ENCODE results near the gene TMPRSS4.

The TMPRSS4 gene

GRCh38 chr11:118054712-118055640 is 21.9 kb upstream of the TMPRSS4 start:
- Histone ChIP-seq H3K36me3 (ENCODE audit: control insufficient read depth, insufficient read depth, low read length) (no peaks in the 10 kb centered on the region), H3K79me2 (no peaks in the 10 kb centered on the region), H3K4me2 (ENCODE audit: low read length) (no peak overlapping the region), H3K9ac (no peak overlapping the region), H2AFZ (no peak overlapping the region), H3K27me3 (ENCODE audit: control insufficient read depth, insufficient read depth, low read length) (no peaks in the 10 kb centered on the region), H3K27ac (no peak overlapping the region), H3K4me1 (no peaks in the 10 kb centered on the region), H3K9me3 (ENCODE audit: control insufficient read depth, low read length) (no peaks in the 10 kb centered on the region), H3K4me3 (ENCODE audit: low read depth, low read length) (no peak overlapping the region)
- no peak for TF ChIP-seq CTCF (IDR thresholded peaks at IDR 0.05)

- no peak overlapping the region for H3K27ac ChIP-seq
- H3K9me3 ChIP-seq (ENCODE audit: control insufficient read depth, low read length): no peaks in the 10 kb centered on the region
Observed at GRCh38 chr11:118055966-118056365, 20.9 kb upstream of the TMPRSS4 start.

GRCh38 chr11:118056806-118057205 is 20.1 kb upstream of the TMPRSS4 start:
- Histone ChIP-seq H3K9ac (no peak overlapping the region), H3K79me2 (no peaks in the 10 kb centered on the region), H2AFZ (no peak overlapping the region), H3K4me2 (ENCODE audit: low read length) (no peak overlapping the region), H3K4me1 (no peaks in the 10 kb centered on the region), H3K4me3 (ENCODE audit: low read depth, low read length) (no peak overlapping the region), H3K9me3 (ENCODE audit: control insufficient read depth, low read length) (no peaks in the 10 kb centered on the region), H3K27me3 (ENCODE audit: control insufficient read depth, insufficient read depth, low read length) (no peaks in the 10 kb centered on the region), H3K36me3 (ENCODE audit: control insufficient read depth, insufficient read depth, low read length) (no peaks in the 10 kb centered on the region), H3K27ac (no peak overlapping the region)
- no peak for TF ChIP-seq CTCF (IDR thresholded peaks at IDR 0.05)

More at GRCh38 chr11:118055966-118056365, 20.9 kb upstream of the TMPRSS4 start:
- H3K4me3 ChIP-seq (ENCODE audit: low read depth, low read length): no peak overlapping the region
- no peak overlapping the region for H3K9ac ChIP-seq
- H3K36me3 ChIP-seq (ENCODE audit: control insufficient read depth, insufficient read depth, low read length): no peaks in the 10 kb centered on the region
- H3K4me2 ChIP-seq (ENCODE audit: low read length): no peak overlapping the region
- no peaks in the 10 kb centered on the region for H3K4me1 ChIP-seq
- H3K27me3 ChIP-seq (ENCODE audit: control insufficient read depth, insufficient read depth, low read length): no peaks in the 10 kb centered on the region
- no peaks in the 10 kb centered on the region for H3K79me2 ChIP-seq
- TF ChIP-seq CTCF (IDR thresholded peaks at IDR 0.05): no peak
- H2AFZ ChIP-seq: no peak overlapping the region

- H3K79me2 ChIP-seq: no peaks in the 10 kb centered on the region
- H3K4me3 ChIP-seq (ENCODE audit: low read depth, low read length): no peak overlapping the region
- no peaks in the 10 kb centered on the region for H3K27me3 ChIP-seq (ENCODE audit: control insufficient read depth, insufficient read depth, low read length)
- no peaks in the 10 kb centered on the region for H3K4me1 ChIP-seq
- H2AFZ ChIP-seq: no peak overlapping the region
- no peak for TF ChIP-seq CTCF (IDR thresholded peaks at IDR 0.05)
- no peaks in the 10 kb centered on the region for H3K36me3 ChIP-seq (ENCODE audit: control insufficient read depth, insufficient read depth, low read length)
- H3K9ac ChIP-seq: no peak overlapping the region
- no peak overlapping the region for H3K4me2 ChIP-seq (ENCODE audit: low read length)
- no peaks in the 10 kb centered on the region for H3K9me3 ChIP-seq (ENCODE audit: control insufficient read depth, low read length)
- no peak overlapping the region for H3K27ac ChIP-seq
Observed at GRCh38 chr11:118057251-118058145, 19.4 kb upstream of the TMPRSS4 start.

Data from parathyroid adenoma (tissue), 2 donors.